HepG2 (cell line): Measurements from ENCODE around the gene NFE2L1. TPM values are rescaled to one million over a fixed set of nuclear protein-coding genes. Genes with fewer than 3 reads are reported as not detected.
A peak's percentile ranks its signal among the peaks of the same experiment; 100 is the strongest.

Experiments
- ARID5B ChIP-seq: IDR thresholded peaks from 2 replicates; pipeline ENCODE4 v1.4.0; 2020; ENCODE audit warnings: mild to moderate bottlenecking, missing genetic modification reagents
- ARNT2 ChIP-seq: sonication (generic); formaldehyde crosslinking; IDR thresholded peaks from 2 replicates; pipeline ENCODE4 v1.8.0; 2022; ENCODE audit warnings: mild to moderate bottlenecking, low read depth, missing genetic modification reagents, moderate library complexity
- ARNTL ChIP-seq: sonication (generic); formaldehyde crosslinking; IDR thresholded peaks from 2 replicates; pipeline ENCODE4 v1.4.0; 2020; ENCODE audit warnings: mild to moderate bottlenecking, missing genetic modification reagents
- CEBPG ChIP-seq: IDR thresholded peaks from 2 replicates; pipeline ENCODE4 v1.6.1; 2016
- ISL2 ChIP-seq: sonication (generic); formaldehyde crosslinking; IDR thresholded peaks from 2 replicates; pipeline ENCODE4 v1.5.0; 2020; ENCODE audit warnings: missing genetic modification reagents
- KIAA2018 ChIP-seq: sonication (generic); formaldehyde crosslinking; IDR thresholded peaks from 2 replicates; pipeline ENCODE4 v1.5.0; 2020; ENCODE audit warnings: mild to moderate bottlenecking, missing genetic modification reagents, borderline replicate concordance
- NFYC ChIP-seq: IDR thresholded peaks from 2 replicates; pipeline ENCODE4 v1.6.1; 2016; ENCODE audit warnings: missing genetic modification reagents, missing compliant biosample characterization
- RXRB ChIP-seq: IDR thresholded peaks from 2 replicates; pipeline ENCODE4 v1.6.1; 2016; ENCODE audit warnings: borderline replicate concordance, missing genetic modification reagents, missing compliant biosample characterization
- THYN1 ChIP-seq: sonication (generic); formaldehyde crosslinking; IDR thresholded peaks from 2 replicates; pipeline ENCODE4 v1.8.1; 2023; ENCODE audit warnings: low read depth, mild to moderate bottlenecking, moderate library complexity, missing genetic modification reagents, borderline replicate concordance
- WIZ ChIP-seq: sonication (generic); formaldehyde crosslinking; IDR thresholded peaks from 2 replicates; pipeline ENCODE4 v1.5.1; 2020; ENCODE audit warnings: mild to moderate bottlenecking, missing genetic modification reagents
- ZKSCAN1 ChIP-seq: fragments of 150-350 bp; IDR thresholded peaks from 2 replicates; pipeline ENCODE4 v1.6.1; 2014; ENCODE audit warnings: low read length
- ZNF557 ChIP-seq: sonication (generic); formaldehyde crosslinking; IDR thresholded peaks from 2 replicates; pipeline ENCODE4 v1.4.0; 2020; ENCODE audit warnings: missing genetic modification reagents
- ZNF562 ChIP-seq: sonication (generic); formaldehyde crosslinking; IDR thresholded peaks from 2 replicates; pipeline ENCODE4 v1.8.0; 2022; ENCODE audit warnings: missing genetic modification reagents, borderline replicate concordance
- ZNF589 ChIP-seq: sonication (generic); formaldehyde crosslinking; conservative IDR thresholded peaks from 2 replicates; pipeline ENCODE4 v1.8.0; 2022; ENCODE audit warnings: mild to moderate bottlenecking, moderate library complexity, missing genetic modification reagents
- ZSCAN12 ChIP-seq: sonication (generic); formaldehyde crosslinking; IDR thresholded peaks from 2 replicates; pipeline ENCODE4 v1.9.0; 2021; ENCODE audit warnings: mild to moderate bottlenecking, missing genetic modification reagents
- ZSCAN5A ChIP-seq: sonication (generic); formaldehyde crosslinking; IDR thresholded peaks from 2 replicates; pipeline ENCODE4 v1.8.0; 2022; ENCODE audit warnings: mild to moderate bottlenecking, missing genetic modification reagents, borderline replicate concordance
- polyA plus RNA-seq, 8 experiments: library from polyadenylated mRNA; depleted of rRNA in 3 of 8; stranded (reverse) in 7 of 8; unstranded in 1 of 8; fragments of >200 nt; fragmentation: Illumina TruSeq in 4 of 8; extraction: Trizol in 4 of 8; gene quantifications; 2 replicates each; pipeline versions ENCODE4 v1.2.1 to v1.2.3, GENCODE V29; 2011 to 2016; ENCODE audit warnings: low read depth in 4 of 8, missing spikeins in 1 of 8, mixed read lengths in 1 of 8; ENCODE audit not compliant: insufficient read depth in 1 of 8
- total RNA-seq, 5 experiments: library from RNA; depleted of rRNA; stranded (reverse); fragments of >200 nt; fragmentation: Illumina TruSeq; extraction: Trizol; gene quantifications; 2 replicates each; pipeline ENCODE4 v1.2.3, GENCODE V29; 2016; ENCODE audit warnings: low read depth in 1 of 5

NFE2L1 gene
- total and polyA plus RNA-seq, 2 of the 13 experiments (the other 11 are each of a cell fraction or from before 2014, with no cell fraction given): 67.0 to 234 TPM

GRCh38 chr17:48101012-48101720 is 53.0 kb downstream of the NFE2L1 start, which contains the start of gene CBX1 (continued):
- TF ChIP-seq ZNF557 (CRISPR knock-in tag): 0 out of 2 replicates have a peak, but pooled peaks have one; percentile 54
- no peak; the same call in 1 of the 2 replicates for TF ChIP-seq ZNF589 (CRISPR knock-in tag)
- TF ChIP-seq ZNF562 (CRISPR knock-in tag): no peak
- TF ChIP-seq CEBPG: peak; percentile 38
- peak; percentile 74; the same call in 1 of the 2 replicates for TF ChIP-seq KIAA2018 (CRISPR knock-in tag)
- TF ChIP-seq ZSCAN12 (CRISPR knock-in tag): 0 out of 2 replicates have a peak, but pooled peaks have one; percentile 32
- TF ChIP-seq ZSCAN5A (CRISPR knock-in tag): peak; percentile 81; the same call in 1 of the 2 replicates
- peak; percentile 47; the same call in 1 of the 2 replicates for TF ChIP-seq NFYC
- TF ChIP-seq RXRB: peak; percentile 57; the same call in 1 of the 2 replicates
- peak; percentile 88 for TF ChIP-seq WIZ (CRISPR knock-in tag)
- TF ChIP-seq ARID5B (CRISPR knock-in tag): 0 out of 2 replicates have a peak, but pooled peaks have one; percentile 40
- peak; percentile 24; the same call in 1 of the 2 replicates for TF ChIP-seq ISL2 (CRISPR knock-in tag)
- TF ChIP-seq ARNTL (CRISPR knock-in tag): peak; percentile 33; the same call in 1 of the 2 replicates
- no peak for TF ChIP-seq THYN1
- peak; percentile 83; the same call in 1 of the 2 replicates for TF ChIP-seq ZKSCAN1
- peak; percentile 89 for TF ChIP-seq ARNT2 (CRISPR knock-in tag)
